K562 (cell line): Measurements from ENCODE around the gene CACNA2D2. TPM values are rescaled to one million over a fixed set of nuclear protein-coding genes. Genes with fewer than 3 reads are reported as not detected.

ENCODE experiments used
- C11orf30 ChIP-seq: fragments of 450-650 bp; IDR thresholded peaks from 2 replicates; pipeline ENCODE4 v1.6.1; 2016; ENCODE audit warnings: low read depth, mild to moderate bottlenecking
- CTBP1 ChIP-seq: fragments of 450-650 bp; IDR thresholded peaks from 2 replicates; pipeline ENCODE4 v1.6.1; 2016; ENCODE audit warnings: borderline replicate concordance
- DACH1 ChIP-seq: fragments of 450-650 bp; IDR thresholded peaks from 2 replicates; pipeline ENCODE4 v1.6.1; 2018; ENCODE audit not compliant: partially characterized antibody
- EHMT2 ChIP-seq: fragments of 450-650 bp; IDR thresholded peaks from 2 replicates; pipeline ENCODE4 v1.6.1; 2018; ENCODE audit warnings: antibody characterized with exemption
- ESRRB ChIP-seq: fragments of 250-450 bp; sonication (Bioruptor Pico); IDR thresholded peaks from 2 replicates; pipeline ENCODE4 v1.5.0; 2020; ENCODE audit warnings: mild to moderate bottlenecking, moderate library complexity, borderline replicate concordance
- GTF2F1 ChIP-seq: IDR thresholded peaks from 2 replicates; pipeline ENCODE4 v1.6.1; 2011; ENCODE audit warnings: low read depth, low read length, improper control_type of control experiment
- MEF2A ChIP-seq: IDR thresholded peaks from 2 replicates; pipeline ENCODE4 v1.6.1; 2011; ENCODE audit warnings: low read depth, mild to moderate bottlenecking, low read length, moderate library complexity; ENCODE audit not compliant: control insufficient read depth
- MXI1 ChIP-seq: IDR thresholded peaks from 2 replicates; pipeline ENCODE4 v1.6.1; 2011; ENCODE audit warnings: low read depth, mild to moderate bottlenecking, improper control_type of control experiment, low read length
- NFIC ChIP-seq: fragments of 450-650 bp; IDR thresholded peaks from 2 replicates; pipeline ENCODE4 v1.6.1; 2017; ENCODE audit warnings: mild to moderate bottlenecking, inconsistent platforms
- PURB ChIP-seq: sonication (generic); formaldehyde crosslinking; IDR thresholded peaks from 2 replicates; pipeline ENCODE4 v1.9.0; 2021; ENCODE audit warnings: low read depth, mild to moderate bottlenecking, missing genetic modification reagents
- SAFB ChIP-seq: fragments of 200-400 bp; formaldehyde crosslinking; IDR thresholded peaks from 2 replicates; pipeline ENCODE4 v1.6.1; 2017; ENCODE audit warnings: low read depth, low read length, borderline replicate concordance
- SIN3B ChIP-seq: fragments of 450-650 bp; IDR thresholded peaks from 2 replicates; pipeline ENCODE4 v1.6.1; 2017; ENCODE audit warnings: low read depth, mild to moderate bottlenecking, moderate library complexity
- SMAD3 ChIP-seq: fragments of 450-650 bp; formaldehyde crosslinking; conservative IDR thresholded peaks from 2 replicates; pipeline ENCODE4 v1.4.0; 2020; ENCODE audit warnings: mild to moderate bottlenecking
- TAF9B ChIP-seq: fragments of 450-650 bp; IDR thresholded peaks from 2 replicates; pipeline ENCODE4 v1.6.1; 2018; ENCODE audit warnings: mild to moderate bottlenecking; ENCODE audit not compliant: partially characterized antibody
- TCF7L2 ChIP-seq: fragments of 150-350 bp; IDR thresholded peaks from 2 replicates; pipeline ENCODE4 v1.6.1; 2016; ENCODE audit warnings: low read depth, mild to moderate bottlenecking, low read length, moderate library complexity
- ZC3H8 ChIP-seq: fragments of 450-650 bp; IDR thresholded peaks from 2 replicates; pipeline ENCODE4 v1.6.1; 2017
- ZNF551 ChIP-seq: fragments of 250-450 bp; sonication (Bioruptor Pico); IDR thresholded peaks from 2 replicates; pipeline ENCODE4 v1.5.0; 2021; ENCODE audit warnings: mild to moderate bottlenecking, moderate library complexity
- polyA plus RNA-seq, 8 experiments: library from polyadenylated mRNA; depleted of rRNA in 4 of 8; stranded (reverse) in 5 of 8; unstranded in 3 of 8; fragments of >200 nt; fragmentation: Nextera tagmentation in 2 of 8; fragmentation: Illumina TruSeq in 1 of 8; extraction: Ambion mirVana in 2 of 8; extraction: Trizol in 1 of 8; gene quantifications; 2 replicates each; pipeline versions ENCODE4 v1.2.1 to v1.2.3, GENCODE V29; 2011 to 2014; ENCODE audit warnings: inconsistent platforms in 1 of 8, missing spikeins in 1 of 8
- total RNA-seq, 7 experiments: library from RNA; depleted of rRNA in 6 of 7; stranded (reverse); fragments of >200 nt in 6 of 7; fragmentation: Illumina TruSeq in 2 of 7; extraction: Trizol in 2 of 7; gene quantifications; 2 replicates each; pipeline versions ENCODE4 v1.2.1 to v1.2.3, GENCODE V29; 2011 to 2021; ENCODE audit warnings: low replicate concordance in 1 of 7
- TF ChIP-seq, protein P1 (sequence below): fragments of 450-650 bp; IDR thresholded peaks from 2 replicates; pipeline ENCODE4 v1.6.1; 2017; ENCODE audit warnings: antibody characterized with exemption, mild to moderate bottlenecking
- TF ChIP-seq, protein P2 (sequence below): fragments of 200-800 bp; sonication (Bioruptor generic); IDR thresholded peaks from 2 replicates; pipeline ENCODE4 v1.6.1; 2017; ENCODE audit warnings: missing genetic modification characterization, missing compliant biosample characterization
- TF ChIP-seq, protein P3 (sequence below): IDR thresholded peaks from 3 replicates; pipeline ENCODE4 v1.6.1; 2011; ENCODE audit warnings: borderline replicate concordance, mild to moderate bottlenecking; ENCODE audit not compliant: insufficient read length, insufficient read depth
- TF ChIP-seq, protein P4 (sequence below): sonication (generic); formaldehyde crosslinking; IDR thresholded peaks from 2 replicates; pipeline ENCODE4 v1.8.1; 2023; ENCODE audit warnings: mild to moderate bottlenecking, missing genetic modification reagents

Gene CACNA2D2
- total and polyA plus RNA-seq, 9 of the 15 experiments (the other 6 are each of a cell fraction or from before 2014, with no cell fraction given), result 0.11 to 0.58 (median 0.36) TPM; not detected in 2

DNA sequence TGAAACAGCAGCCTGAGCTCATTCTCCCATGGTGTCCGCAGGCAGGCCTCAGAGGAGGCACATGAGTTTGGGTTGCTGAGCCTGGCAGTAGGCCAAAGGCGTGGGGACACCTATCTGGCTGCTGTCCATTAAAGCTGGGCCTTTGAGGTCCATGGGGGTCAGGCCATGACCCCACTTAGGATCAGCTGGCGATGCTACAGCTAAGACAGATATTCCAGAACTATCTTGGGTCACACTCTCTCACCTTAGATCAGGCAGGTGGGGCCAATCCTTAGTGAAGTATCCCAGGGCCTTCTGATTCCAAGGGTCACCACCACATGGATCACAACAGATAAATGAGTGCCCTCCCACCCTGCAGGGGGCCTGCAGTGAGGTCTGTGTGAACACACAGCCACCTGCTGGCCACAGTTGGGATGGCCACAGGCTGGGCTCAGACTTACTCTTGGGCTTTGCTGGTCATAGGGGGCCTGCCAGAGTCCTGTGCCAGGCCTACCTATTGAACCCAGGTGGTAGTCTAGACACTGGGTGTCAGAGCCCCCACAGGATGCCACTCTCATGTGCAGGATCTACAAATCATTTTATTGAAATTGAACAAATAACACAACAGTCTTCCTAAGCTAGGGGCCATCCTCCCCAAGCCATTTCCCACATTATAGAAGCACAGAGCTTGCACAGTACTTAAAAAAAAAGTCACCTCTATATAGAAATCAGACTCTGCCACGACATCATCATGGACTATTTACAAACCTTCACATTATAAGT lies 178.9 kb downstream of the CACNA2D2 start (continued):
- TF ChIP-seq, protein P1, sequence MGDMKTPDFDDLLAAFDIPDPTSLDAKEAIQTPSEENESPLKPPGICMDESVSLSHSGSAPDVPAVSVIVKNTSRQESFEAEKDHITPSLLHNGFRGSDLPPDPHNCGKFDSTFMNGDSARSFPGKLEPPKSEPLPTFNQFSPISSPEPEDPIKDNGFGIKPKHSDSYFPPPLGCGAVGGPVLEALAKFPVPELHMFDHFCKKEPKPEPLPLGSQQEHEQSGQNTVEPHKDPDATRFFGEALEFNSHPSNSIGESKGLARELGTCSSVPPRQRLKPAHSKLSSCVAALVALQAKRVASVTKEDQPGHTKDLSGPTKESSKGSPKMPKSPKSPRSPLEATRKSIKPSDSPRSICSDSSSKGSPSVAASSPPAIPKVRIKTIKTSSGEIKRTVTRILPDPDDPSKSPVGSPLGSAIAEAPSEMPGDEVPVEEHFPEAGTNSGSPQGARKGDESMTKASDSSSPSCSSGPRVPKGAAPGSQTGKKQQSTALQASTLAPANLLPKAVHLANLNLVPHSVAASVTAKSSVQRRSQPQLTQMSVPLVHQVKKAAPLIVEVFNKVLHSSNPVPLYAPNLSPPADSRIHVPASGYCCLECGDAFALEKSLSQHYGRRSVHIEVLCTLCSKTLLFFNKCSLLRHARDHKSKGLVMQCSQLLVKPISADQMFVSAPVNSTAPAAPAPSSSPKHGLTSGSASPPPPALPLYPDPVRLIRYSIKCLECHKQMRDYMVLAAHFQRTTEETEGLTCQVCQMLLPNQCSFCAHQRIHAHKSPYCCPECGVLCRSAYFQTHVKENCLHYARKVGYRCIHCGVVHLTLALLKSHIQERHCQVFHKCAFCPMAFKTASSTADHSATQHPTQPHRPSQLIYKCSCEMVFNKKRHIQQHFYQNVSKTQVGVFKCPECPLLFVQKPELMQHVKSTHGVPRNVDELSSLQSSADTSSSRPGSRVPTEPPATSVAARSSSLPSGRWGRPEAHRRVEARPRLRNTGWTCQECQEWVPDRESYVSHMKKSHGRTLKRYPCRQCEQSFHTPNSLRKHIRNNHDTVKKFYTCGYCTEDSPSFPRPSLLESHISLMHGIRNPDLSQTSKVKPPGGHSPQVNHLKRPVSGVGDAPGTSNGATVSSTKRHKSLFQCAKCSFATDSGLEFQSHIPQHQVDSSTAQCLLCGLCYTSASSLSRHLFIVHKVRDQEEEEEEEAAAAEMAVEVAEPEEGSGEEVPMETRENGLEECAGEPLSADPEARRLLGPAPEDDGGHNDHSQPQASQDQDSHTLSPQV, result peak; percentile 61
- TF ChIP-seq CTBP1, result peak; percentile 47; the same call in 1 of the 2 replicates
- no peak for TF ChIP-seq ESRRB (CRISPR knock-in tag)
- TF ChIP-seq, protein P2, sequence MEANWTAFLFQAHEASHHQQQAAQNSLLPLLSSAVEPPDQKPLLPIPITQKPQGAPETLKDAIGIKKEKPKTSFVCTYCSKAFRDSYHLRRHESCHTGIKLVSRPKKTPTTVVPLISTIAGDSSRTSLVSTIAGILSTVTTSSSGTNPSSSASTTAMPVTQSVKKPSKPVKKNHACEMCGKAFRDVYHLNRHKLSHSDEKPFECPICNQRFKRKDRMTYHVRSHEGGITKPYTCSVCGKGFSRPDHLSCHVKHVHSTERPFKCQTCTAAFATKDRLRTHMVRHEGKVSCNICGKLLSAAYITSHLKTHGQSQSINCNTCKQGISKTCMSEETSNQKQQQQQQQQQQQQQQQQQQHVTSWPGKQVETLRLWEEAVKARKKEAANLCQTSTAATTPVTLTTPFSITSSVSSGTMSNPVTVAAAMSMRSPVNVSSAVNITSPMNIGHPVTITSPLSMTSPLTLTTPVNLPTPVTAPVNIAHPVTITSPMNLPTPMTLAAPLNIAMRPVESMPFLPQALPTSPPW (CRISPR knock-in tag), result peak; percentile 46
- TF ChIP-seq GTF2F1, result no peak
- TF ChIP-seq NFIC, result peak; percentile 96
- TF ChIP-seq SAFB, result no peak
- no peak for TF ChIP-seq SIN3B
- no peak for TF ChIP-seq MXI1
- no peak for TF ChIP-seq ZNF551 (CRISPR knock-in tag)
- peak; percentile 77 for TF ChIP-seq DACH1
- TF ChIP-seq PURB, result no peak
- no peak for TF ChIP-seq C11orf30
- TF ChIP-seq EHMT2, result no peak
- TF ChIP-seq TAF9B, result no peak
- TF ChIP-seq, protein P3, sequence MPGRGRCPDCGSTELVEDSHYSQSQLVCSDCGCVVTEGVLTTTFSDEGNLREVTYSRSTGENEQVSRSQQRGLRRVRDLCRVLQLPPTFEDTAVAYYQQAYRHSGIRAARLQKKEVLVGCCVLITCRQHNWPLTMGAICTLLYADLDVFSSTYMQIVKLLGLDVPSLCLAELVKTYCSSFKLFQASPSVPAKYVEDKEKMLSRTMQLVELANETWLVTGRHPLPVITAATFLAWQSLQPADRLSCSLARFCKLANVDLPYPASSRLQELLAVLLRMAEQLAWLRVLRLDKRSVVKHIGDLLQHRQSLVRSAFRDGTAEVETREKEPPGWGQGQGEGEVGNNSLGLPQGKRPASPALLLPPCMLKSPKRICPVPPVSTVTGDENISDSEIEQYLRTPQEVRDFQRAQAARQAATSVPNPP, result no peak
- no peak for TF ChIP-seq MEF2A
- TF ChIP-seq ZC3H8, result no peak
- no peak for TF ChIP-seq TCF7L2
- TF ChIP-seq, protein P4, sequence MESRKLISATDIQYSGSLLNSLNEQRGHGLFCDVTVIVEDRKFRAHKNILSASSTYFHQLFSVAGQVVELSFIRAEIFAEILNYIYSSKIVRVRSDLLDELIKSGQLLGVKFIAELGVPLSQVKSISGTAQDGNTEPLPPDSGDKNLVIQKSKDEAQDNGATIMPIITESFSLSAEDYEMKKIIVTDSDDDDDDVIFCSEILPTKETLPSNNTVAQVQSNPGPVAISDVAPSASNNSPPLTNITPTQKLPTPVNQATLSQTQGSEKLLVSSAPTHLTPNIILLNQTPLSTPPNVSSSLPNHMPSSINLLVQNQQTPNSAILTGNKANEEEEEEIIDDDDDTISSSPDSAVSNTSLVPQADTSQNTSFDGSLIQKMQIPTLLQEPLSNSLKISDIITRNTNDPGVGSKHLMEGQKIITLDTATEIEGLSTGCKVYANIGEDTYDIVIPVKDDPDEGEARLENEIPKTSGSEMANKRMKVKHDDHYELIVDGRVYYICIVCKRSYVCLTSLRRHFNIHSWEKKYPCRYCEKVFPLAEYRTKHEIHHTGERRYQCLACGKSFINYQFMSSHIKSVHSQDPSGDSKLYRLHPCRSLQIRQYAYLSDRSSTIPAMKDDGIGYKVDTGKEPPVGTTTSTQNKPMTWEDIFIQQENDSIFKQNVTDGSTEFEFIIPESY, result no peak
- no peak for TF ChIP-seq SMAD3
